GM20000 (cell line): ENCODE results near the gene ZFP69B.
A peak's percentile ranks its signal among the peaks of the same experiment; 100 is the strongest.

Experiments used
- DNase-seq: peaks from one replicate; pipeline ENCODE4 v3.0.0; 2012; ENCODE audit warnings: low spot score
- TF ChIP-seq, protein P1 (sequence below): IDR thresholded peaks from 2 replicates; pipeline ENCODE4 v1.5.1; 2012; ENCODE audit warnings: mild to moderate bottlenecking, control low read depth; ENCODE audit errors: extremely low read depth, missing control alignments

Gene ZFP69B

DNA sequence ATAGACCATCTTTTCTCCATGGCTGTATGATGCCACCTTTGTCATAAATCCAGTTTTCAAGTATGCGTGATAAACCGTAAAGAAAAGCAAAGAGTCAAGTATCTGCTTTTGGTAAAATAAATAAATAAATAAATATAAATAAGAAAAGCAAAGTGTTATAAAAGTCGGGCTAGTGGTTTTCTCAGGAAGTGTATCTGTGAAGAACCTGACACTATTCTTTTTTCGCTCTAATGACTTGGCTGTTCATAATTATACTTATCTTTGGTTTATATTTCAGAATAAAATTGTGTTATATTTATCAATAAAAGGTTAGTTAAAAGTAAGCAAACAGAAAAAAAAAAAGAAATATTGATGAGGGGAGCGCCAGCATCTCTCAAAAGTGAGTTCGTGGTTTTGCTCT is 57.7 kb downstream of the ZFP69B start:
- DNase-seq, result no peak
- TF ChIP-seq, protein P1, sequence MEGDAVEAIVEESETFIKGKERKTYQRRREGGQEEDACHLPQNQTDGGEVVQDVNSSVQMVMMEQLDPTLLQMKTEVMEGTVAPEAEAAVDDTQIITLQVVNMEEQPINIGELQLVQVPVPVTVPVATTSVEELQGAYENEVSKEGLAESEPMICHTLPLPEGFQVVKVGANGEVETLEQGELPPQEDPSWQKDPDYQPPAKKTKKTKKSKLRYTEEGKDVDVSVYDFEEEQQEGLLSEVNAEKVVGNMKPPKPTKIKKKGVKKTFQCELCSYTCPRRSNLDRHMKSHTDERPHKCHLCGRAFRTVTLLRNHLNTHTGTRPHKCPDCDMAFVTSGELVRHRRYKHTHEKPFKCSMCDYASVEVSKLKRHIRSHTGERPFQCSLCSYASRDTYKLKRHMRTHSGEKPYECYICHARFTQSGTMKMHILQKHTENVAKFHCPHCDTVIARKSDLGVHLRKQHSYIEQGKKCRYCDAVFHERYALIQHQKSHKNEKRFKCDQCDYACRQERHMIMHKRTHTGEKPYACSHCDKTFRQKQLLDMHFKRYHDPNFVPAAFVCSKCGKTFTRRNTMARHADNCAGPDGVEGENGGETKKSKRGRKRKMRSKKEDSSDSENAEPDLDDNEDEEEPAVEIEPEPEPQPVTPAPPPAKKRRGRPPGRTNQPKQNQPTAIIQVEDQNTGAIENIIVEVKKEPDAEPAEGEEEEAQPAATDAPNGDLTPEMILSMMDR, result no peak

DNA sequence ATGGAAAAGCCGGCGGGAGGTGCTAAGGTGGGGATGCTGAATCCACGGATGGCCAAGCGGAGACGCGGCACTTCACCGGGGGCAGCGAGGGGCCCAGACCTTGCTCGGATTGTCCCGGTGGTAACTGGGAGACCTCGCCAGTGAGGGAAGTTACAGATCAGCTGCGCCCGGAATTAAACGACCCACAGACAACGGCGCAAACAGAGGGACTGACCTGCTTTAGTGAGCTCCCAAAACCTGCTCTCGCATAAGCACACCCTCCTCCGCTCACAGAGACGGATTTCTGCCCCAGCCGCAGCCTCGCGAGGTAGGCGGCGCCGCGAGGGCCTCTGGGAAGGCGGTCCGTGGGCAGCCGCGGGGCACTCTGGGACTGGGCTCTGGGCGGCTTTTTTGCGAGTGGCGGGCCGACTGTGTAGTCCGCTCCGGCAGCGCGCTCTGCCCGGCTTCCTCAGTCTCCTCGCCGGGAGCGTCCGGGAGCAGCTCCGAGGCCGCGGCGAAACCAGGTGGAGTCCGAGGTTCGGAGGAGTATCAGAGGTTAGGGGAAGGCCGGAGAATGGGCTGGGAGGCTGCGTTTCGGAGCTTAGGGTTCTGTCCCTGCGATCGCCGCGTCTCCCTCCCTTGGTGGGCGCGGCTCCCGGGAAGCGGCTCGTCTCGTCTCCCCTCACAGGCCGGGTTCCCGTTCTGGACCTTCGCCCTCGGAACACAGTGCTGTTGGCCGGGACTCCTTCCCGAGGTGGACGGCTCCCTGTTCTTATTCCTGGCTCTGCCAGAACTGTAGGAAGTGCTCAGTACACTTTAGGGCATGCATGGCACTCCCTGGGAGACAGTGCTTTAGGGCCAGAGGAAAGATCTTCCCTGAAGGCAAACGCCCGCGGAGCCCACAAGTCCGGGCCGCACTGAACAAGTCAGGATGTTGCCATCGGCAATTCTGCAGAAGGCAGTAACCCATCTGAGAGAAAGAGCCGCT is 58.4 kb downstream of the ZFP69B start, which contains the start of gene EXO5:
Gene EXO5 (plus strand): TSS at position 393 of the 967 bp plus-strand sequence. CDS start 5,778 bp downstream, outside the sequence.
- TF ChIP-seq, protein P1, result no peak

More for the DNA sequence above, 58.4 kb downstream of the ZFP69B start, which contains the start of gene EXO5:
- peak; percentile 83 for DNase-seq
